ENCODE results near the gene TNFRSF4.

GRCh38 chr1:1170215-1171091 lies 43.5 kb downstream of the TNFRSF4 start:
- TF ChIP-seq CTCF (conservative IDR thresholded peaks at IDR 0.05 in 1 of 2, IDR thresholded peaks at IDR 0.05 in 1 of 2; ENCODE audit: extremely low read depth in 1 of 2, insufficient read depth in 1 of 2, low read depth in 1 of 2, low read length in 2 of 2), result no peak
- TF ChIP-seq EZH2 (IDR thresholded peaks at IDR 0.05; ENCODE audit: borderline replicate concordance, low read length), result no peak
